ENCODE results near the gene RAB3C.

Gene RAB3C

GRCh38 chr5:58842852-58843251 lies 260.0 kb downstream of the RAB3C start:
- DNase-seq = no peak

GRCh38 chr5:58844395-58844794 lies 261.5 kb downstream of the RAB3C start:
- DNase-seq = no peak

- DNase-seq = no peak
These were observed 264.2 kb downstream of the RAB3C start for GRCh38 chr5:58847041-58847440.

- DNase-seq = no peak
These were observed 266.3 kb downstream of the RAB3C start for GRCh38 chr5:58849223-58849622.

GRCh38 chr5:58849921-58850667 lies 267.2 kb downstream of the RAB3C start:
- peak; percentile 44 to 64 for DNase-seq

- DNase-seq = no peak
These were observed 268.3 kb downstream of the RAB3C start for GRCh38 chr5:58851153-58851552.

GRCh38 chr5:58851571-58851970 lies 268.7 kb downstream of the RAB3C start:
- DNase-seq = no peak

- no peak for DNase-seq
These were observed 269.7 kb downstream of the RAB3C start for GRCh38 chr5:58852566-58852965.

- DNase-seq = peak; percentile 14 to 30
These were observed 271.6 kb downstream of the RAB3C start for GRCh38 chr5:58854441-58854840.

GRCh38 chr5:58855851-58856739 lies 273.2 kb downstream of the RAB3C start:
- no peak for DNase-seq

- no peak for DNase-seq
These were observed 274.7 kb downstream of the RAB3C start for GRCh38 chr5:58857609-58858008.

- peak; percentile 83 to 88 for DNase-seq
These were observed 277.8 kb downstream of the RAB3C start for GRCh38 chr5:58860680-58861079.

- no peak for DNase-seq
These were observed 286.1 kb downstream of the RAB3C start for GRCh38 chr5:58868931-58869330.

- peak; percentile 8 to 53 for DNase-seq
These were observed 288.9 kb downstream of the RAB3C start for GRCh38 chr5:58871648-58872242.

- DNase-seq = no peak
These were observed 289.9 kb downstream of the RAB3C start for GRCh38 chr5:58872670-58873273.

GRCh38 chr5:58875599-58875998 lies 292.7 kb downstream of the RAB3C start:
- DNase-seq = no peak

- DNase-seq = no peak
These were observed 302.4 kb downstream of the RAB3C start for GRCh38 chr5:58885260-58885659.

GRCh38 chr5:58886315-58887207 lies 303.7 kb downstream of the RAB3C start:
- peak; percentile 64 to 75 for DNase-seq

GRCh38 chr5:58887311-58887710 lies 304.4 kb downstream of the RAB3C start:
- no peak for DNase-seq

GRCh38 chr5:58887721-58888409 lies 305.0 kb downstream of the RAB3C start:
- DNase-seq = no peak

GRCh38 chr5:58890265-58890664 lies 307.4 kb downstream of the RAB3C start:
- no peak for DNase-seq

GRCh38 chr5:58890701-58891085 lies 307.8 kb downstream of the RAB3C start:
- no peak for DNase-seq

Data from AML-193 (cell line).